Ovary (tissue), 10 donors: ENCODE results near the gene MTUS2. TPM values are rescaled to one million over a fixed set of nuclear protein-coding genes. Genes with fewer than 3 reads are reported as not detected.

ENCODE experiments used
- DNase-seq, 5 donors: peaks; one replicate each; pipeline ENCODE4 v3.0.0-alpha.2; 2019 to 2020
- H3K27ac ChIP-seq, 2 donors: fragments of 200-600 bp; one replicate each; pipeline versions ENCODE4 v1.5.1 to v1.8.0; 2019 to 2022
- H3K27me3 ChIP-seq: fragments of 200-600 bp; one replicate; pipeline ENCODE4 v1.8.0; 2022
- H3K36me3 ChIP-seq: fragments of 200-600 bp; sonication (generic); one replicate; pipeline ENCODE4 v1.5.1; 2019
- H3K4me1 ChIP-seq: one replicate; pipeline ENCODE4 v1.8.1; 2013; ENCODE audit warnings: mild to moderate bottlenecking, moderate library complexity; ENCODE audit not compliant: insufficient read depth
- H3K4me3 ChIP-seq: fragments of 200-600 bp; sonication (generic); one replicate; pipeline ENCODE4 v1.5.1; 2017
- H3K9me3 ChIP-seq, 2 donors: fragments of 200-600 bp in 1 of 2; sonication (generic) in 1 of 2; one replicate each; pipeline versions ENCODE4 v1.5.1 to v1.8.1; 2013 to 2019; ENCODE audit warnings: mild to moderate bottlenecking in 1 of 2, moderate library complexity in 1 of 2
- CTCF ChIP-seq, 3 donors: fragments of 450-650 bp in 2 of 3; fragments of 200-600 bp in 1 of 3; IDR thresholded peaks; one replicate each; pipeline versions ENCODE4 v1.5.1 to v1.8.0; 2016 to 2022; ENCODE audit warnings: antibody characterized with exemption in 3 of 3, mild to moderate bottlenecking in 1 of 3
- EP300 ChIP-seq: sonication (generic); formaldehyde crosslinking; IDR thresholded peaks from one replicate; pipeline ENCODE4 v1.6.1; 2017; ENCODE audit warnings: antibody characterized with exemption
- POLR2A ChIP-seq: fragments of 450-650 bp; IDR thresholded peaks from one replicate; pipeline ENCODE4 v1.6.1; 2017; ENCODE audit warnings: antibody characterized with exemption, mild to moderate bottlenecking, moderate library complexity
- WGBS, 3 donors: extraction: QIAGEN DNeasy Blood & Tissue Kit in 1 of 3; methylation state at CpG; one replicate each; pipeline versions ENCODE4 v1.1.5 to v1.1.7; 2013 to 2017; 5-methylcytosine and 5-hydroxymethylcytosine counted together
- intact Hi-C, 4 donors: fragments of 100-400 bp; cut with DNase I; formaldehyde crosslinking; loops; one replicate each; pipeline versions ENCODE4 v1.11.0 to v1.15.1; 2022 to 2023
- long read RNA-seq, 3 donors: library from polyadenylated mRNA in 2 of 3; unstranded in 2 of 3; transcript quantifications; one replicate each; pipeline ENCODE4 v2.0.0 and lab custom pipeline, GENCODE V29; 2021 to 2026
- polyA plus RNA-seq, 2 donors: library from polyadenylated mRNA; stranded (reverse); fragments of 200-250 nt in 1 of 2; fragments of 350-450 nt in 1 of 2; fragmentation: Illumina TruSeq in 1 of 2; extraction: RNeasy Lipid Tissue Mini Kit (QIAGEN cat#74804) in 1 of 2; gene quantifications; one replicate each; pipeline ENCODE4 v1.2.3, GENCODE V29; 2013 to 2014
- total RNA-seq, 7 donors: library from RNA; depleted of rRNA in 2 of 7; stranded (reverse); fragments of >200 nt in 2 of 7; fragmentation: NEBNext Ultra II Directional in 3 of 7; extraction: Animal tissue kit (Norgen Biotek cat#: 25700) in 3 of 7; gene quantifications; one replicate each; pipeline versions ENCODE4 v1.1.0 to v1.2.4, GENCODE V29; 2016 to 2023
- donor health status: DM: no; HTN: no; CAD: no; lungs with moderate emphysema.
- donor health status: DM: no; HTN: no; CAD: no.
- donor health status: Bipolar disorder and iron deficiency.
- donor health status: DM: yes; HTN: yes; CAD: no.
- donor health status: DM: no; HTN: no; CAD: no.
- donor health status: DM: yes; HTN: yes; CAD: no.

MTUS2 gene
- total RNA-seq (1 to 10 TPM; 1.5 to 8.7 (median 5.4) TPM), polyA plus RNA-seq (1 to 10 TPM; 3.1 to 8.3 TPM)
- long read RNA-seq, donor 1, transcript MTUS2-202 (9 exons, 1,793 nt) = major isoform, 28 of 59 reads
- long read RNA-seq, donor 1, partial matches to known transcripts = 16 of 59 reads
- long read RNA-seq, donor 1, other reads (novel, unspliced or antisense) = 14 of 59 reads
- long read RNA-seq, donor 2 = 0 reads
- long read RNA-seq, donor 3, partial matches to known transcripts = 3 of 10 reads
- long read RNA-seq, donor 3, other reads (novel, unspliced or antisense) = 1 of 10 reads

- intact Hi-C loops = no loop called here
- no peak within 1 kb of the TSS for H3K27ac ChIP-seq
These were observed at the start of gene MTUS2 for GRCh38 chr13:28820099-28821051. Gene MTUS2 (plus strand): TSS chr13:28820339.

DNA sequence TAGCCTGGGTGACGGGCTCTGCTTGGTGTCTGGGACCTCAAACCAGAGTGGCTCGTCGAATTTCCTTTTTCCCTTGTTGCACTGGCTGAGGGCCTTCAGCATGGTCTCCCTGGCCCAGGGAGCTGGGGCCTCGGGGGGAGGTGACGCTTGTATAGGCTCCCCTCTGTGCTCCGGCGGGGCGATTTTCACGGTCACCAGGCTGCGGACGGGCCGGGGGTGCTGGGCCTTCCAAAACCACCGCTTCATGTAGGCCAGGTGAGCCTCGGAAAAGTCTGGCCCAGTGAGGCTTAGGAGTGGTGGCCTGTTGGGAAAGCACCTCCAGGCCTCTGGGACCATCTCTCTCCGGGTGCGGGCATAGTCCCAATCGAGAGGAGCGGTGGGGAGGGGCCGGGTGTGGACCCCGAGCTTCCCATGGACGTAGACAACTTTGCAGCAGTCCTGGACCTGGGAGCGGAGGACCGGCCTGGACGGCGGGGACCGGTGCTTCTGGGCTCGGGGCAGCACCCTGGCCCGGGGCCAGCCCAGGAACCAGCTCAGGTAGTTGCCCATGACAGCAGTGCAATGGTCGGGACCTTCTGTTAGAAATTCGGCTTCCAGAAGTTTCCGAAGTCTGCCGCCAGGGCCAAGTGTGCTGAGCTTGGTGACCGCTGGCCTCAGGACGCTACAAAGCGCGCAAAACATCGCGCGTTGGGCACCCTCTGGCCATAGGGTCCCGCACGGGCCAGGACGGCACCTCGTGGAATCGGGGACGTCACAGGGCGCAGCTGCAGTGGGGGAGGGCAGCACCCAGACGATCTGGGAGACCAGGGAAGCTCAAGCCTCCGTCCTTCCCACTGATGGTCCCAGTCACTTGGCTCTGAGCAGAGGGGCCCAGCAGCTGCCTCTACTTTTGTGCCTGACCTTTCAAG, 41.6 kb upstream of the MTUS2 start:
- WGBS, 3 donors = 91 to 95% (median 93%) methylated on average over 48 of the region's 48 CpGs
- DNase-seq = no peak
- Histone ChIP-seq H3K4me1 (no peaks in the 10 kb centered on the region), H3K9me3 (no peaks in the 10 kb centered on the region), H3K27me3 (no peaks in the 10 kb centered on the region), H3K36me3 (no peaks in the 10 kb centered on the region), H3K27ac (no peak overlapping the region), H3K4me3 (no peak overlapping the region)
- intact Hi-C loops = no loop called here
- TF ChIP-seq EP300 (no peak), POLR2A (no peak), CTCF (IDR thresholded peaks at IDR 0.05) (no peak)

More at GRCh38 chr13:28820099-28821051, at the start of gene MTUS2:
- WGBS, 3 donors = 1 to 2% (median 1%) methylated on average over 34 to 88 of the region's 89 CpGs
- Histone ChIP-seq H3K27me3 (no peaks in the 10 kb centered on the region), H3K36me3 (no peaks in the 10 kb centered on the region), H3K9me3 (peaks cover 0 to 7% of the 10 kb centered on the region in 2 donors), H3K4me1 (peaks cover 2% of the 10 kb centered on the region), H3K4me3 (no peak within 1 kb of the TSS)
- no peak for DNase-seq
- TF ChIP-seq POLR2A (no peak), CTCF (IDR thresholded peaks at IDR 0.05) (no peak), EP300 (no peak)

GRCh38 chr13:28792992-28793391, 27.1 kb upstream of the MTUS2 start:
- intact Hi-C loops = no loop called here
- H3K27ac ChIP-seq = no peak overlapping the region
- no peak for TF ChIP-seq CTCF (IDR thresholded peaks at IDR 0.05)
- TF ChIP-seq POLR2A = no peak
- no peak for TF ChIP-seq EP300
- no peaks in the 10 kb centered on the region for H3K27me3 ChIP-seq
- H3K36me3 ChIP-seq = no peaks in the 10 kb centered on the region
- H3K4me3 ChIP-seq = no peak overlapping the region
- H3K4me1 ChIP-seq = no peaks in the 10 kb centered on the region
- WGBS, 3 donors = 43 to 54% (median 49%) methylated on average over 2 of the region's 2 CpGs
- H3K9me3 ChIP-seq = no peaks in the 10 kb centered on the region
- DNase-seq = no peak

DNA sequence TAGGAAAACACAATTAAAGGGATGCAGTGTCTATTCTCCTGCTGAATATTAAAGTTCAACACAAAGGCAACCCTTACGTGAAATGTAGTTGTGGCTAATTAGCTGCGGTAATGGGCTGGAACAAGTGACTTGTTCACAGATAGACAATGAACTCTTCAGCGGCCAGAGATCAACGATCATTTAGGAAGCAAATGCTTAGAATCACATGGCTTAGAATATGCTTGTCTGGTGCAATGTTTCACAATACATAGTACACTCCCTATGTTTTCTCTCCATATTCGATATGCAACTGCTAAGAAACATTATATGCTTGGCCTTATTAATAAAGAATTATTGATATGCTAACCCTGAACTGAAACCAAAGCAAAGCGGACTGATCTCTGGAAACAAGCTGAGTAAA, 25.7 kb upstream of the MTUS2 start:
- Histone ChIP-seq H3K9me3 (no peaks in the 10 kb centered on the region), H3K36me3 (no peaks in the 10 kb centered on the region), H3K27me3 (no peaks in the 10 kb centered on the region), H3K4me1 (no peaks in the 10 kb centered on the region), H3K27ac (no peak overlapping the region), H3K4me3 (no peak overlapping the region)
- DNase-seq = no peak
- intact Hi-C loops = no loop called here
- 51 to 74% (median 59%) methylated on average over 6 of the region's 6 CpGs for WGBS, 3 donors
- TF ChIP-seq CTCF (IDR thresholded peaks at IDR 0.05) = no peak
- TF ChIP-seq EP300 = no peak
- no peak for TF ChIP-seq POLR2A
